HEK293T (cell line): ENCODE data around the gene C1orf115.

Source experiments
- CTCF ChIA-PET: fragments of 350-600 bp; formaldehyde crosslinking; extraction: SDS; loops from one replicate; lab custom pipeline; 2021; ENCODE audit warnings: antibody characterized with exemption, inconsistent platforms; lab: Yijun Ruan, JAX
- POLR2A ChIA-PET: fragments of 350-600 bp; formaldehyde crosslinking; extraction: SDS; loops from one replicate; lab custom pipeline; 2020; ENCODE audit warnings: antibody characterized with exemption, inconsistent platforms; lab: Yijun Ruan, JAX
- DNase-seq: peaks from one replicate; pipeline ENCODE4 v3.0.0; 2012; ENCODE audit warnings: mixed read lengths; ENCODE audit errors: extremely low spot score
- BHLHE40 ChIP-seq: fragments of 450-650 bp; IDR thresholded peaks from 2 replicates; pipeline ENCODE4 v1.6.1; 2016; ENCODE audit warnings: mild to moderate bottlenecking, moderate library complexity, borderline replicate concordance
- ELF4 ChIP-seq: fragments of 450-650 bp; IDR thresholded peaks from 2 replicates; pipeline ENCODE4 v1.6.1; 2017; ENCODE audit warnings: antibody characterized with exemption
- FOXA1 ChIP-seq: fragments of 450-650 bp; IDR thresholded peaks from 2 replicates; pipeline ENCODE4 v1.6.1; 2016; ENCODE audit warnings: mild to moderate bottlenecking
- FOXK2 ChIP-seq: fragments of 450-650 bp; IDR thresholded peaks from 2 replicates; pipeline ENCODE4 v1.6.1; 2016; ENCODE audit warnings: mild to moderate bottlenecking
- FOXM1 ChIP-seq: fragments of 450-650 bp; IDR thresholded peaks from 2 replicates; pipeline ENCODE4 v1.6.1; 2017; ENCODE audit warnings: mild to moderate bottlenecking, borderline replicate concordance
- HDGF ChIP-seq: fragments of 450-650 bp; IDR thresholded peaks from 2 replicates; pipeline ENCODE4 v1.6.1; 2017; ENCODE audit warnings: antibody characterized with exemption, borderline replicate concordance
- L3MBTL2 ChIP-seq: fragments of 450-650 bp; conservative IDR thresholded peaks from 2 replicates; pipeline ENCODE4 v1.6.1; 2016; ENCODE audit warnings: mild to moderate bottlenecking
- LEF1 ChIP-seq: fragments of 450-650 bp; IDR thresholded peaks from 2 replicates; pipeline ENCODE4 v1.6.1; 2017; ENCODE audit warnings: mild to moderate bottlenecking, borderline replicate concordance
- NFRKB ChIP-seq: fragments of 450-650 bp; IDR thresholded peaks from 2 replicates; pipeline ENCODE4 v1.6.1; 2016; ENCODE audit warnings: mild to moderate bottlenecking, moderate library complexity
- SP1 ChIP-seq: fragments of 450-650 bp; IDR thresholded peaks from 2 replicates; pipeline ENCODE4 v1.6.1; 2017
- SUZ12 ChIP-seq: fragments of 450-650 bp; IDR thresholded peaks from 2 replicates; pipeline ENCODE4 v1.6.1; 2016; ENCODE audit warnings: mild to moderate bottlenecking
- TARDBP ChIP-seq: fragments of 450-650 bp; IDR thresholded peaks from 2 replicates; pipeline ENCODE4 v1.6.1; 2016
- ZNF384 ChIP-seq: fragments of 450-650 bp; IDR thresholded peaks from 2 replicates; pipeline ENCODE4 v1.6.1; 2016
- TF ChIP-seq, protein P1 (sequence below): fragments of 450-650 bp; IDR thresholded peaks from 2 replicates; pipeline ENCODE4 v1.6.1; 2016

C1orf115 gene

GRCh38 chr1:220700556-220701179, 10.5 kb downstream of the C1orf115 start:
- DNase-seq = no peak
- POLR2A ChIA-PET = no interaction called here
- CTCF ChIA-PET = interaction anchor here (0.8 kb wide), 1 partner anchor 9 kb away, joined by 4 read pairs; no protein-coding TSS in a partner anchor
- TF ChIP-seq BHLHE40 = no peak
- no peak for TF ChIP-seq ELF4

DNA sequence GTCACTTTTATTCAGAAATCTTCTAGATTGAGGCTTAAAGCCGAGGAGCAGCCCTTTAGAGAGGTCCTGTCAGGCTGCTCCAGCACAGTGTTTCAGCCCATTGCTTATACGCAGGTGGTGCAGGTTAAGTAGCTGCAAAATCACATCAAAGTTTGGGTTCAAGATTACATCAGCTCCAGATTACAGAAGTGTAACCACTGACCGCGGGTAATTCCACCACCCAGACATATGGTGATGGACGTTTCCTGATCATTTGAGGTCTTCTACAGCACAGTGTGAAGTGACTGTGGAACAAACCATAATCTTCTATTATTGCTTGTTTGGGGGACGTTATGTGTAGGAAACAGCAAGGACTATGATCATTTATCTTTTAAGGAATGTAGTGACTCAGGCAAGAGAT, 11.8 kb downstream of the C1orf115 start:
- POLR2A ChIA-PET = no interaction called here
- CTCF ChIA-PET = interaction anchor here (0.6 kb wide), 1 partner anchor 324 kb away, joined by 3 read pairs; no protein-coding TSS in a partner anchor
- no peak for DNase-seq
- TF ChIP-seq FOXA1 = no peak
- TF ChIP-seq, protein P1, sequence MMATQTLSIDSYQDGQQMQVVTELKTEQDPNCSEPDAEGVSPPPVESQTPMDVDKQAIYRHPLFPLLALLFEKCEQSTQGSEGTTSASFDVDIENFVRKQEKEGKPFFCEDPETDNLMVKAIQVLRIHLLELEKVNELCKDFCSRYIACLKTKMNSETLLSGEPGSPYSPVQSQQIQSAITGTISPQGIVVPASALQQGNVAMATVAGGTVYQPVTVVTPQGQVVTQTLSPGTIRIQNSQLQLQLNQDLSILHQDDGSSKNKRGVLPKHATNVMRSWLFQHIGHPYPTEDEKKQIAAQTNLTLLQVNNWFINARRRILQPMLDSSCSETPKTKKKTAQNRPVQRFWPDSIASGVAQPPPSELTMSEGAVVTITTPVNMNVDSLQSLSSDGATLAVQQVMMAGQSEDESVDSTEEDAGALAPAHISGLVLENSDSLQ = no peak
- no peak for TF ChIP-seq FOXK2

DNA sequence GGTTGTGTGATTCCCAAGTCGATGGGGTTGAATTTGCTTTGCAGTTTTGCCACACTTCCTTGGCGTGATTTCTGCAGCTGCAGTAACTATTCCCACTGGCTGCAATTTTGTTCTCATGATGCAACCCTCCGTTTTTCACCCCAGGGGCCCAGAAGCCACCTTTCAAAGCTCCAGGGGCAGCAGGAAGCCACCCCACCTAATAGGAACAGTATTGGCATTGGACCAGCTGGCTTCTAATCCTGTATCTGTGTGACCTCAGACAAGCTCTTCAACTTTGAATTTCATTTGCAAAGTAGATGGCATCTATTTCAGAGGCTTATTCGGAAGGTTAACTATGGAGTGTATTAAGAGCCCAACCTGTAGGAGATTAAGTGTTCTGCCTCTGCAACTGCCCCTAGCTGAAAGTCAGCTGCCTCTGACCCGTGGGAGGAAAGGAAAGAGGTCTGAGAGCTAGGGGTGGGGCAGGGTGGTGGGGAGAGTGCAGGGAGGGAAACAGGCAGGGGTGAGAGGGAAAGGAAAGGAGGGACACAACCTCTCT, 12.6 kb downstream of the C1orf115 start:
- no peak for DNase-seq
- POLR2A ChIA-PET = no interaction called here
- CTCF ChIA-PET = no interaction called here
- TF ChIP-seq SUZ12 (no peak), HDGF (no peak), ELF4 (no peak), TARDBP (no peak), BHLHE40 (no peak), NFRKB (no peak), L3MBTL2 (no peak), SP1 (no peak), FOXA1 (no peak), FOXM1 (no peak), ZNF384 (no peak)
- TF ChIP-seq, protein P1 = no peak

GRCh38 chr1:220703305-220703704, 13.1 kb downstream of the C1orf115 start:
- DNase-seq = no peak
- ChIA-PET POLR2A (no interaction called here), CTCF (no interaction called here)
- no peak for TF ChIP-seq LEF1
- no peak for TF ChIP-seq FOXA1

GRCh38 chr1:220705782-220706181, 15.6 kb downstream of the C1orf115 start:
- no peak for DNase-seq
- ChIA-PET POLR2A (no interaction called here), CTCF (no interaction called here)
- TF ChIP-seq BHLHE40 = no peak
- TF ChIP-seq LEF1 = no peak
- no peak for TF ChIP-seq ELF4
- TF ChIP-seq SP1 = no peak
- no peak for TF ChIP-seq NFRKB
- TF ChIP-seq HDGF = no peak

GRCh38 chr1:220706480-220706879, 16.3 kb downstream of the C1orf115 start:
- TF ChIP-seq FOXK2 = no peak
- TF ChIP-seq, protein P1 = no peak
- ChIA-PET POLR2A (no interaction called here), CTCF (no interaction called here)
- no peak for DNase-seq

DNA sequence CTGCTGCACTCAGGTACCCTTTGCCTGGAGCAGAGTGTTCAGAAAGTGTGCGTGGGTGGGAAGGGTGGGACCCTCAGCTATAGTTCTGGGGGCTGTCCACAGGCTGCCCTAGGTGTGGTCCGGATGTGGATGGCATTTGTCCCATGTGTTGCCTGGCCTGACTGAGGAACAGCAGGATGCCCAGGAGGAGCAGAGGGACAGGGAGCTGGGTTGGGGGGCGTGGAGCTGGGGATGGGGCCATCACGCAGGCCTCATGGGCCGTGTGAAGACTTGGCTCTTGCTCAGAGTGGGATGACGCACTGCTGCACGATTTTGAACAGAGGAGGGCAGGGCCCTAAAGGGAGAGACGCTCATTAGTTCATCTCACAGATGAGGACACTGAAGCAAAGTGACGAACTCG, 17.0 kb downstream of the C1orf115 start:
- no peak for TF ChIP-seq NFRKB
- TF ChIP-seq, protein P1 = no peak
- no peak for TF ChIP-seq FOXM1
- no peak for TF ChIP-seq LEF1
- TF ChIP-seq SUZ12 = no peak
- no peak for TF ChIP-seq HDGF
- TF ChIP-seq SP1 = no peak
- TF ChIP-seq FOXK2 = no peak
- ChIA-PET CTCF (no interaction called here), POLR2A (interaction anchor here (0.8 kb wide), 1 partner anchor 26 kb away, joined by 3 read pairs; no protein-coding TSS in a partner anchor)
- DNase-seq = no peak
